Stimulated activated CD4-positive, alpha-beta T cell treated with anti-CD3 and anti-CD28 coated beads, TNF-alpha, amount 100 ng/mL, for 1 hour (primary cell): ENCODE results near the gene SVEP1.
"Not testable (repeated sequence)": the region's sequence is repeated elsewhere in the genome, so short reads cannot be mapped to it uniquely, and the experiment has no call there.

ENCODE experiments used
- DNase-seq, 3 donors: peaks; one replicate each; pipeline ENCODE4 v3.0.0-alpha.2; 2020; ENCODE audit warnings: low read depth in 3 of 3, low spot score in 1 of 3

SVEP1 gene

DNA sequence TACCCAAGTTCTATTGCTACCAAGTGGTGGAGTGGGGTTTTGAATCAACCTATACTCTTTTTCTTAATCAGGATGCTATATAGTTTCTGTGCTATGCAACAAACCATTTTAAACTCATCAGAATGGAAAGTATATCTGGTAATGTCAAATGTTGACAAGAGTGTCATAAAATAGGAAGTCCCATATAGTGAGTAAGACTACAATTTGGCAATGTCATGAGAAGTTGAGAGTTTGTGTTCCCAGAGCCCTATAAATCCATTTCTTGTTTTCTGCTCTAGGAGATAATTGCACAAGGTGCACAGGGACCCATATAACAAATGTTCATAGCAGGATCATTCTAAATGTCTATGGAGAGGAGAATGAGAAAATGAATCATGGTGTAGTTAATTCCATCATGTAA lies 132.1 kb downstream of the SVEP1 start:
- DNase-seq = no peak

DNA sequence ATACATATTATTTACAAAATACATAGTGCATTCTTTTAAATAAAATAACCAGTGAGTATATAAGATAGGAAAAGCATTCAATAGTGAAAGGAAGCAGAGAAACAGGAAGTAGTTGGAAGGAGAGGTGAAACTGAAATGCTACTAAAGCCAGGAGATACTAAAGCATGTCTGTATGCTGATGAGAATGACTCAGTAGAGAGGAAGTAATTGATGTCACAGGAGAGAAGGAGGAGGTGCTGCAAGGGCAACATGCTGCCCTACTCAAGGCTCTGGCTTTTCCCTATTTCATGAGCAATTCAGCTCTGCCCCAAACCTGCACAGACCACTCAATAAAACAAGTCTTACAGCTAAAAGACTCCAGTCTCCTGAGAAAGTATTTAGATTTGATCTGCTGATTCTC lies 133.4 kb downstream of the SVEP1 start:
- DNase-seq = no peak

DNA sequence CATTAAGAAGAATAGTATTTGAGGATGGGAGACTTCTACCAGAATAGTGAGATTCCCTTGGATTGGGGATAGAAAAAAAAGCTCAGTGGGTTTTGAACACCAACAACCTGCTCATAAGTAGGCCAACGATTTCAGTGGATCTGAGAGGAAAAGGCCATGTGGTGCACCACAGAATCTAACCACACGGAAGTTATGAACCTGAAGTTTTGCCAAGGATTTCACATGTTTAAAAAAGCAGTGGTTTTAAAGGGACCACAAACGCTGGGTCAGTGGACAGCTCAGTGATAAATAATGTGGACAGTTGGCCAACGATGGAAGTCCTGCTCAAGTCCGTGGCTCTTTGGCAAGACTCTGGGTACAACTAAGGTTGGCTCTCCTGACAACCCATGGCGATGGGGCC lies 134.6 kb downstream of the SVEP1 start:
- DNase-seq = no peak

DNA sequence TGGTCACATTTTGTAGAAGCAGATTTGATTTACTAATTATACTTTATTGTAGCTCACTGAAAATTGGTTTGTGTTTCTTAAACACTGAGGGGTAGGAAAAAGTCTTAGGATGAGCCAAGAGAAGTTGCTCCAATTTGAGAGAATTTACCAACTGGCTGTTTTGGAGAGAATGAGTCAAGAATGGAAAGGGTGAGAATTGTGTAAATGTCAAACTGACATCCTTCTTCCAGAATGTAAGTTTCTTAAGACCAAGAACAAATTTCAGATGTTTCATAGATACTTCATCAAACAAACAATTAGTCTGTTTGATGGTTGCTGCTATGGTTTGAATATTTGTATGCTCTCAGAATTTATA lies 135.7 kb downstream of the SVEP1 start:
- no peak for DNase-seq

DNA sequence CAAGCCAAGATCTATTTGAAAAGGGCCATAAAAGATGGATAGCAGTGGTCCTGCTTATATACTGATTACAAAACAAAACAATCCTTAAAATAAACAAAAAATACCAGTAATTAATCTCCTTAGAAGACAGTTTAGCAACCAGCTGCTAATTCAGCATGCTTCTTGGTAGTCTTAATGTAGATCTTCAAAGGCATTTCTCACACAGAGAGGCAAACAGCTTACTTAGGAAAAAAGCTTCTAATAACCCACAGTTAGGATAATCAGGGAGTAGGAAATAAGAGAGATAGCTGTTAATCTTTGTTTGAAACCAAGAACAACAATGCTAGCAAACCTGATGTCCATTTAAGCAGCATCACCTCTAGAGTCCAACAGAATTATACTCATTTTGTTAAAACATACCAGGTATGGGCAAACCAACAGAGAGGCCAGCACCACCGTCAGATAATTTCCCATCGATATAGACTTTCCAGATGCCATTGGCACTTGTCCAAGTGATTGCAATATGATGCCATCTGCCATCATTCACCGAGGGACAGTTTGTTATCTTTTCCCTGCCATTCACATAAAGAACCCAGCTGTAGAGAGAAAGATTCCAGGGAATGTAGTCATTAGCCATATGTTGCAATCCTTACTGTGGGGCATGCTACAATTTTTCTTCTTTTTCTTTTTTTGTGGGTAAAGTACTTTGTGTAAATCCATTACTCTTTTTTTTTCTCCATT lies 136.2 kb downstream of the SVEP1 start:
- DNase-seq = no peak

DNA sequence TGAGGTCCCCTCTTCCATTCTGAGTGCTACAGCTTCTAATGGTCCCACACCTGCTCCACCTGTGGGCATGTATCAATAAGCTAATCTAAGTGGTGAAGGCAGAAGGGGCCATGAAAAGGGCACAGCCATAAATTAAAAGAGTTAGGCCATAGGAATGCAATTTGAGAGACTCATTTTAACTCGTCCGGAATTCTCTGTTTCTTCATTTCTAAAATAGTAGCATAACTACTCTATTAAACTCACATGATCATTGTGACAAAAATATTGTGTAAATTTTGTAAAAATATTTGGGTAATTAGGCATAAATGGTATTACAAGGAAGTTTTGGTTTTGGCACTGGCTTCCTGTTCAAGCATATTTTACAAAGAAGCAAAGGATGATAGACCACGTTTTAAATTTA lies 138.7 kb downstream of the SVEP1 start:
- DNase-seq = no peak

DNA sequence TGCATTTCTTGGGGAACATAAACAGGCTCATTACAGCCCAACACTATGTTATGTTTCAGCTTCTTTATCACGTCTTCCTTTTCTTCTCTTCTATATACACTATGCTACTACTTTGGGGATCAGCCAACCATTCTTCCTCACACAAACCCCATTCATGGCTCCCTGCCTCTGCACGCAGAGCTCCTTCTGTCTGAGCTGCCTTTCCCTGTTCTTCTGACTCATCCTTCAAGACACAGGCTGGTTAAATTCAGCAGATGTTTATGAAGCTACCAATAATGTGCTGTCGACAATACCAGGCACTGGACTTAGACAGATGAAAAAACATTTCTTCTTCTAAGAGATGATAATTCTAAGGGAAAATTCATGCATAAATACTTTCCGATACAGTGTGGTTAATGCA lies 139.4 kb downstream of the SVEP1 start:
- no peak for DNase-seq

DNA sequence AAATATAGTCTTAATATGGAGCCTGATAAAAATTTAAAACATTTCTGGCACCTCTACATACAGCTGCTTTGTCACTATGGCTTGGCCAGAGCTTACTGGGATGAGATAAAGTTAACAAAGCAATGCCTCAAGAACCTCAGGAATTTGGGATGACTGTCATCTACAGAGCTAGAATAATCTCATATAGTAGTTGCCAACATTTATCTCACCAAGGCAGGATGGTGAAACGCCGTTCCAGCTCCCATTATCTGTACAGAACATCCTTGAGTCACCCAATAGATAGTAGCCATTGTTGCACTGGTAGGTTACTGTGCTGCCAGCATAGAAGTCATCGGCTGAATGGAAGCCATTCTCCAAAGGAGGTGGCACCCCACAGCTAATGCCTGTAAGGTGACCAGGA lies 147.3 kb downstream of the SVEP1 start:
- no peak for DNase-seq

DNA sequence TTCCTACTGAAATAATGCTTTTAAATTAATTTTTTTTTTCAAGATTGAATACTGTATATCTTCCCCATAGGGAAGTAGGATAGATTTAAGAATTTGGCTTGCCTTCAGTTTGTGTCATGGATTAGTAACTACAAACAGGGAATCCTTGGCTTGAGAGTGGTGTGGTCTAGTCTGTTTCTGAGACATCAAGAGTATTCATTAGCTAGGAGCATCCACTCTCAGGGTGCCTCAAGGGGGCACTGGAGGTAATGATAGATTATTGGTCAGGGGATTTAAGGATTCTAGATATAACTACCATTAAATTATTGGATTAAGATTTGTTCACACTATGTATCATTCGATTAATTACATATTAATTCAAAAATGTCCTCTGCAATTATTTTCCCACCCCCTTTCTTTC lies 150.1 kb downstream of the SVEP1 start:
- no peak for DNase-seq

DNA sequence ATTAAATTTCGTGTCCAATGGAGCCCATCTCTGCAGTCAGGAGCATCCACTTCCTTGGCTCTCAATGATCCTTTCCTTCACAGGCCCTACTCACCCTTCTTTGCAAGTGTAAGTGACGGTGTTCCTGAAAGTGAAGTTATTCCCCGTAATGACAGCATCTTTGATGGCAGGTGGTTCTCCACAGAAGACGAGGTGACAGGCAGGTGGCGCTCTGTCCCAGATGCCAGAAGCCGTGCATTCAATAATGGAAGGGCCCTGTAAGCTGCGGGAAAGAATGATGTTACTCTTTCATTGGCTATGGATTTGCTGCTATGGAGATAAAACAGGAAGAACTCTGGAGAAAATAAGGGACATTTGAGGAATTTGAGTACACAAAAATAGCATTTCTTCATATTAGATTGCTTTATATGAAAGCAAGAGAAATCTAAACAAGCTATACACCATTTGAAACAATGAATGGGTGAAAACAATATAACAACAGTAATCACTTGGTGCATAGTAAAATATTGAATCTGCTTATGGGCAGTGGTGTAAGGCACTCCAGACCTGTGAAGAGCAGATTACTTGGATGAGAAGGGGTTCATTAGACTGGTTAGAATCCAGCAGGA lies 151.9 kb downstream of the SVEP1 start:
- DNase-seq = peak in 1 of 3 donors; percentile 1

DNA sequence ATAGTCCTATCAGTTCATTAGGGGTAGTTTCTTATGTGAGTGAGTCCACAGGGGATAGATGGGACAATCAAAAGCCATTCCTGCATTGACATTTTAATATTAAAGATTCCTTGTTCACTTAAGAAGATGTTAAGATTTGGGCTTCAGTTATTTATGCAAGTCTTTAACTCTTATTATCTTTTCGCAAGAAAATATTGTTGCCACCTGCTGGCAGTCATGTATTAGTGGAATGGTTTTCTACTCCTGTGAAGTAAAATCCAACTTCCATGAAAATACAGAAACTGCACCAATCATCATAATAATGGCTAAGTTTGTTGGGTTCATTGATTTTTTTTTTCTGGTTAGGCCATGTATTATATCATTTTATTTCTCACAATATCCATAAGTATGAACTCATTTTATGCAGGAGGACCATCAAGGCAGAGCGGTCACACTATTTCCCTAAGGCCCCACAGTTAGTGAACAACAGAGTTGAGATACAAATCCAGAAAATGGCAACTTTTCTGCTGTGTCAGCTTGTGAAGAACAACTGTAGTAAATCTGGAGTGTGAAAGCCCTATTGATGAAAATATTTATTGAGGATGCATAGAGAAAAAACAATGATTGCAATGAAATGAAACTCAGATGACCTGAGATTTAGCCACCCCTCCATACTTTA lies 153.4 kb downstream of the SVEP1 start:
- no peak for DNase-seq

DNA sequence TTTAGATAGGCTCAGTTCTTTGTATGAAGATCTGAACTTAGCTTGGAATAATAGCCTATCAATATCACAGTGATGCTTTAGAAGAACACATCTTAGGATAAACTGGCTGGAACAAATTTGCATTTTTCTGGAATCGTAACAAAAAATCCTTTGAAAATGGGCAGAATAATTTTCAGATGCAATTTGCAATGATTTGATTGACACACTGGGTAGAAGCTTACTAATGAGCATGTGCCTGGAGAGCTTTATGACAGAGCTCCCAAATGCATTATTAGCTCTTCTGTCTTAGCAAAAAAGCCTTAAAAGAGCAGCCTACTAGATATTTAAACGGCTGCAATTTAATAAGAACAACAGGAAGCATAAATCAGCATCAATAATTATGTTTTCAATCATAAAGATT lies 165.1 kb downstream of the SVEP1 start:
- no peak for DNase-seq

DNA sequence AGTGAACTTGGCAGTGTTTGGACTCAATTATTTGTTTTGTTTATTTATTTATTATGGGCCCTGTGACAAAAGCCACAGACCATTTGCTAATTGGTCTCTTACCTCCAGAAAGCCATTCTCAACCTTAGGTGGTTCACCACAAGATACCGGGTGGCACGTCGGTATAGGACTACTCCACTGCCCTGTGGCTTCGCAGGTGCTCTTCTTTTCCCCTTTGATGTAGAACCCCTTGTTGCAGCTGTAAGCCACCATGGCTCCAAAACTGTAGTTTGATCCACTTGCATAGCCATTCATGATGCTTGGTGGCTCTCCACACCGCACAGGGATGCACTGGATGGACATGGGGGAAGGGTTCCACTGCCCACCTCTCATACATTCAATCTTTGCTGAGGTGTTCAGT lies 168.6 kb downstream of the SVEP1 start:
- DNase-seq = no peak

DNA sequence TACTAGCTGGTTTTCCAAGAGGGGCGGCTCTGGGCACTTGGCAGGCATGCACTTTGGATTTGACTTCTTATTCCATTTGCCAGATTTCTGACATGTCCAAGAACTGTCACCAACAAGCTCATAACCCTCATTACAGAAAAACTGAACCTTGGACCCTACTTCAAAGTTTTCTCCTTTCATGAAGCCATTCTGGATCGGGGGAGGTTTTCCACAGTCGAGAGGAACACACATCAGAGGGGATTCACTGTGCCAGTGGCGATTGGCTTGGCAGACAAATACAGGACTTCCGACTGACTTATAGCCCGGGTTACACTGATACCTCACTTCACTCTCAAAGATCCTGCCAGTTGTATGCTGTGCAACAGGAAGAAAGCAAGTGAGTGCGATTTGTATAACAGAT lies 170.9 kb downstream of the SVEP1 start:
- DNase-seq = no peak

DNA sequence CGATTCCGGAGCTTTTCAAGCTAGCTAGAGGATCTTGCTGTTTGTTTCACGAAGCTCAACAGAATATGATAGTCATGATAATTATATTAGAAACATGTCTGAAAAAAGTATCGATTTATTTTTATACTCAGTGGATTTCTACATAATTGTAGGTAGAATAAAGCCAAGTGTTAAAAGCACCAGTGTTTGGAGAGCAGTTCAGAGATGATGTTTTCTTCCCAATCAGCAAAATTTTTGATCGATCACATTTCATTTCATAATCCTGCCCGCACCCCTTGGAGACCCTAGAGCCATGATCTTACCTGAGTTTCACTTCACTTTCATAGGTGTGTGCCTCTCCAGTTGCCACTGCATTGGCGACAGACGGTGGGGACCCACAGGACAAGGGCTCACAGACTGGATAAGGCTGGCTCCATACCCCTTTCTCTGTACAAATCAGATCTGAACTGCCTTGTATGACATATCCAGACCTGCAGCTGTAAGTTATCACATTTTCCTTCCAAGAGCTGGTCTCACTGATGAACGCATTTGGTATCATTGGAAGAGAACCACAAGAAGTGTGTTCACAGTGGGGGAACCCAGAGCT lies 173.6 kb downstream of the SVEP1 start:
- no peak for DNase-seq

DNA sequence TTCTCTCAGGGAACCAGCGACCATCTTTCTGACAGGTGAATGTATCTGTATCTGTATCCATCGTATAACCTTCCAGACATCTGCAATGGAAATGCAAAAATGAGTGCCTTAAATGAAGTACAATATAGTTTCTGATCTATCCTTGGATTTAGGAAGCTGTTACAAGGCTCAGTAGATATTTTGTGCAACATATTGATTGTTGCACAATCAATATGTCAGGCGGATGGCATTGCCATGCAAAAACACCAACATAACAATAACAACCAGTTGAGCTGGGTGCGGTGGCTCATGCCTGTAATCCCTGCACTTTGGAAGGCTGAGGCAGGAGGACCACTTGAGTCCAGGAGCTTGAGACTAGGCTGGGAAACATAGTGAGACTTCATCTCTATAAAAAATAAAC lies 175.1 kb downstream of the SVEP1 start:
- no peak for DNase-seq

DNA sequence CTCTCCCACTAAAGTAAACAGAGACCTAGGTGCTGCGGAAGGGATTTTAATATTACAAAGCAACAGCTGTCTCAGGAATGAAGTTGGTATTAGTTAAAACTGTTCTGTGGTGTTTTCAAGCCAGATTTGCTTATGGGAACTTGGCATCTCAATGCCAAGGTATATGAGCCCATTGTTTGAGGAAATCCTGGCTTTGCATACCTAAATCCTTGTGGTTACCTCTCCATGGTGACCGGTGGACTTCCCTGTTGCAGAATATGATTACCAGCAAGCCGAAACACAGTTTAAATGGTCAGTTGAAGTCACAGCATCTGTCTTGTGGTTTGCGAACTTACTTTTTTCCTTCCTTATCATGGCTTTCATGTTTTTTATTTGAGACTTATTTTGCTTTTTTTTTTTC lies 179.6 kb downstream of the SVEP1 start:
- DNase-seq = no peak

DNA sequence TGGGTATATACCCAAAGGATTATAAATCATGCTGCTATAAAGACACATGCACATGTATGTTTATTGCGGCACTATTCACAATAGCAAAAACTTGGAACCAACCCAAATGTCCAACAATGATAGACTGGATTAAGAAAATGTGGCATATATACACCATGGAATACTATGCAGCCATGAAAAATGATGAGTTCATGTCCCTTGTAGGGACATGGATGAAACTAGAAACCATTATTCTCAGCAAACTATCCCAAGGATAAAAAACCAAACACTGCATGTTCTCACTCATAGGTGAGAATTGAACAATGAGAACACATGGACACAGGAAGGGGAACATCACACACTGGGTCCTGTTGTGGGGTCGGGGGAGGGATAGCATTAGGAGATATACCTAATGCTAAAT lies 180.5 kb downstream of the SVEP1 start:
- not testable (repeated sequence) for DNase-seq

DNA sequence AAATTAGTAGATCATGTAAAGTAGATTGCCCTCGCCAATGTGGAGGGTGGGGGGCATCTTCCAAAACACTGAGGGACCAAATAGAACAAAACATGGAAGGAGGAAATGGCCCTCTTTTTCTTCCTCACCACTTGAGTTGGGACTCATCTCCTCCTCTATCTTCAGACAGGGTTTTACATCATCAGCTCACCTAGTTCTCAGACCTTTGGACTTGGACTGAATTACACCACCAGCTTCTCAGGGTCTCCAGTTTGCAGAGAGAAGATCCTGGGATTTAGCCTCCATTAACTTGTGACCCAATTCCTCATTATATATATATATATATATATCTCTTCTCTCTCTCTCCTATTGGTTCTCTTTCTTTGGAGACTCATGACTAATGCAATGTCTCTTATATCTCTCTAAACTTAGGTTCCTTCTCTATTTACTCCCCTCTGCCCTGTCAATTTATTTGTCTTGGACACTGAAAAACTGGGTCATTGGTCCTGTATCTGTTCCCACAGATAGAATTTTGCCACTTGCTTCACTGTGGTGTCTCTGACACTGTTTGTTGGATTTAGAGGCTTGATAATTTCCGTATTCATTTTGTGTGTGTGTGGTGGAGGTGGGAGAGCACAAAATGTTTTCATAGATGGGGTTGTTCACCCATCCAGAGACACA lies 187.6 kb downstream of the SVEP1 start:
- DNase-seq = no peak

DNA sequence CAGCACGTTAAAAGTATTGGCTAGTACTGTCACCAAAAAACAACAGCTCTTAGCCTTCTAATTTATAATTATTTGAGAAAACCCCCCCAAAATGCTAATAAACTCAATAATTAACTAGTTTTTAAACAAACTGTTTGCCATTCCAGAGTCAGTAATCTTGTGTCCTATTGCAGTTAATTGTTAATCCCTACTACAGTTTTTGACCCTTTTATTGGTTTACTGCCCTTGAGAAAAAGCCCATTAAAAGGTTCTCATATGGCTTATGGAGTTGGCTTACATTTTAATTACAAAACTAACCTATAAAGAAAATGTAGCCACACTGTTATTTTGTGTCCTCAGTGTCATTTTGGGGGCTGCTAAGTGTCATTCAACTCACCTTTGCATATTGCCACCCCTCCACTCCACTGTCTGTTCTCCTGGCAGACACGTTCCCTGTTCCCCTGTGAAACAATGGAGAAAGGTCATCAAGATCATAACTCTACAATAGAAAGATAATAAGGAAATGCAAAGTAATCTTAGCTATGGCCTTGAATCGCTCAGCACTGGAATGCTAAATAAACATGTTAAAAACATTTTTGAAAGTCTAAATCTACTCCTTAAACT lies 190.3 kb downstream of the SVEP1 start:
- DNase-seq = no peak

DNA sequence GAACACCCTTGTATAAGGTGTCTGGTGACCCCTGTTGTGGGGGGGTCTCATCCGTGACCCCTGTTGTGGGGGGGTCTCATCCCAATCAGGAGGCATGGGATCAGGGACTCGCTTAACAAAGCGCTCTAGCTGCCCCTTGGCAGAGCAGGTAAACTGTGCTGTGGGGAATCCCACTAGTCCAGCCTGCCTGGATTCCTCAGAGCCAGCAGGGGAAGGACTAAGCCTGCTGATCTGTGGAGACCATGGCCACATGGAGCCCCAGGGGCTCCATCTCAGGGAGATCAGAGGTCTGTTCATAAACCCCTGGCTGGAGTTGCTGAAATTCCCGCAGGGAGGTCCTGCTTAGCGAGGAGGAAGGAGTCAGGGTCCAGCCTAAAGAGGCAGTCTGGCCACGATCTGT lies 196.1 kb downstream of the SVEP1 start:
- no peak for DNase-seq

DNA sequence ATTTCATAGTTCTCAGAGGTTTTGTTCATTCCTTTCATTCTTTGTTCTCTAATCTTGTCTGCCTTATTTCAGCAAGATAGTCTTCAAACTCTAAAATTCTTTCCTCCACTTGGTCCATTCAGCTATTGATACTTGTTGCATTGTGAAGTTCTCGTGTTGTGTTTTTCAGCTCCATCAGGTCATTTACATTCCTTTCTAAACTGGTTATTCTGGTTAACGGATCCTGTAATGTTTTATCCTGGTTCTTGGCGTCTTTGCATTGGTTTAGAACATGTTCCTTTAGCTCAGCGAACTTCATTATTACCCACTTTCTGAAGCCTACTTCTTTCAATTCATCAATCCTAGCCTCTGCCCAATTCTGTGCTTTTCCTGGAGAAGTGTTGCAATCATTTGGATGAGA lies 196.8 kb downstream of the SVEP1 start:
- no peak for DNase-seq
